Muscle of leg (tissue), 11 donors: ENCODE data around the gene NME3. TPM values are rescaled to one million over a fixed set of nuclear protein-coding genes. Genes with fewer than 3 reads are reported as not detected.

ENCODE experiments used
- DNase-seq: peaks from one replicate; pipeline ENCODE4 v3.0.0; 2013
- H3K27ac ChIP-seq: one replicate; pipeline ENCODE4 v1.5.1; 2013; ENCODE audit warnings: mild to moderate bottlenecking, low read length, control low read depth
- H3K27me3 ChIP-seq: one replicate; pipeline ENCODE4 v1.6.1; 2013; ENCODE audit warnings: low read length; ENCODE audit not compliant: control insufficient read depth, insufficient read depth
- H3K36me3 ChIP-seq: one replicate; pipeline ENCODE4 v1.6.1; 2013; ENCODE audit warnings: low read length; ENCODE audit not compliant: control insufficient read depth, insufficient read depth
- H3K4me1 ChIP-seq: one replicate; pipeline ENCODE4 v1.6.1; 2013; ENCODE audit warnings: low read length; ENCODE audit not compliant: control insufficient read depth, insufficient read depth
- H3K4me3 ChIP-seq: one replicate; pipeline ENCODE4 v1.5.1; 2013; ENCODE audit warnings: low read length, control low read depth
- H3K9me3 ChIP-seq: replicated peaks from 2 replicates; pipeline ENCODE4 v1.6.1; 2013; ENCODE audit warnings: low read depth, low read length; ENCODE audit not compliant: control insufficient read depth
- WGBS: methylation state at CpG from one replicate; pipeline ENCODE4 v1.1.5; 2013; ENCODE audit warnings: missing lambda C conversion rate; ENCODE audit not compliant: insufficient coverage; 5-methylcytosine and 5-hydroxymethylcytosine counted together
- polyA plus RNA-seq, 8 donors: library from polyadenylated mRNA; unstranded; fragments of 120-200 nt; gene quantifications; one replicate each; pipeline versions ENCODE4 v1.2.1 to v1.2.3, GENCODE V29; 2013; ENCODE audit warnings: inconsistent platforms in 1 of 8, low replicate concordance in 1 of 8; ENCODE audit not compliant: insufficient read length in 8 of 8, insufficient read depth in 1 of 8
- total RNA-seq: library from RNA; stranded (reverse); fragments of 120-200 nt; gene quantifications from one replicate; pipeline ENCODE4 v1.2.4, GENCODE V29; 2013

Gene NME3
- total and polyA plus RNA-seq, 9 donors: 22.2 to 35.2 (median 28.1) TPM

DNA sequence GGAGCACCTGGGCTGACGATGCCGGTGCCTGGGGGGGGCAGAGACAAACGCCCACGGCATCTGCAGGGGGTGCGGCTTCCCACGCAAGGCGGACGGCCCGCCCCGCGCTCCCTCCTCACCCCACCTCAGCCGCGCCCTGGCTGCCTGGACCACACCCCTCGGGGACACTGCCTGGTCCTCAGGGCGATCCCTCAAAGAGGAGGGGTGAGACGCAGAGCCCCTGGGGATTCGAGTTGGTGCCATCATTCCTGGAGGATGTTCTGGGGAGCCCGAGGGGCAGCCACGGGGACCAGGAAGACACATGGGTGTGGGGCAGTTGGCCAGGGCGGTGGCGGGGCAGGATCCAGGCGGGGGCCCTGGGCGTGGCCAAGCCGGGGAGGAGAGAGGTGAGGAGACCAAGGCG, 18.3 kb upstream of the NME3 start:
- peaks cover 10% of the 10 kb centered on the region for H3K4me1 ChIP-seq
- no peak overlapping the region for H3K4me3 ChIP-seq
- no peaks in the 10 kb centered on the region for H3K27me3 ChIP-seq
- WGBS: 93% methylated on average over 7 of the region's 25 CpGs
- no peak overlapping the region for H3K27ac ChIP-seq
- H3K36me3 ChIP-seq: peaks cover 66% of the 10 kb centered on the region
- no peaks in the 10 kb centered on the region for H3K9me3 ChIP-seq
- no peak for DNase-seq

DNA sequence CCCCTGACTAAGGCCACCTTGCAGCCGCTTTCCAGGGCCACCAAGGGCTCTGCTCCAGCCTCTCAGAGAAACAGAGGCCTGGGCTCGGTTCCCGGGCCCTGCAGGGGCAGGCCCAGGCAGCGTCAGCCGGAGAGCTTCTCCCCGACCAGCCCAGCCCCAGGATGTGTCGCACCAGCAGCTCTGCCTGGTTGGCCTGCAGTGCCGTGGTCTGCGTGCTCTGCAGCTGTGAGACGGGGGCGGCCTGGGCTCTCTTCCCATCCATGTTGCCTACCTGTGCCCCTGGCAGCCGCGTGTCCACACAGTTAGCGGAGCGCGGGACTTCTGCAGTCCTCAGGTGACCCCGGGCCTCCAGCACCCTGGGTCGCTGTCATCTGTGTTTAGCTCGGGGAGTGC, 17.4 kb upstream of the NME3 start:
- H3K27me3 ChIP-seq: no peaks in the 10 kb centered on the region
- H3K27ac ChIP-seq: no peak overlapping the region
- 45% methylated on average over 19 of the region's 19 CpGs for WGBS
- no peak overlapping the region for H3K4me3 ChIP-seq
- DNase-seq: peak; percentile 16
- peaks cover 10% of the 10 kb centered on the region for H3K4me1 ChIP-seq
- peaks cover 66% of the 10 kb centered on the region for H3K36me3 ChIP-seq
- no peaks in the 10 kb centered on the region for H3K9me3 ChIP-seq

DNA sequence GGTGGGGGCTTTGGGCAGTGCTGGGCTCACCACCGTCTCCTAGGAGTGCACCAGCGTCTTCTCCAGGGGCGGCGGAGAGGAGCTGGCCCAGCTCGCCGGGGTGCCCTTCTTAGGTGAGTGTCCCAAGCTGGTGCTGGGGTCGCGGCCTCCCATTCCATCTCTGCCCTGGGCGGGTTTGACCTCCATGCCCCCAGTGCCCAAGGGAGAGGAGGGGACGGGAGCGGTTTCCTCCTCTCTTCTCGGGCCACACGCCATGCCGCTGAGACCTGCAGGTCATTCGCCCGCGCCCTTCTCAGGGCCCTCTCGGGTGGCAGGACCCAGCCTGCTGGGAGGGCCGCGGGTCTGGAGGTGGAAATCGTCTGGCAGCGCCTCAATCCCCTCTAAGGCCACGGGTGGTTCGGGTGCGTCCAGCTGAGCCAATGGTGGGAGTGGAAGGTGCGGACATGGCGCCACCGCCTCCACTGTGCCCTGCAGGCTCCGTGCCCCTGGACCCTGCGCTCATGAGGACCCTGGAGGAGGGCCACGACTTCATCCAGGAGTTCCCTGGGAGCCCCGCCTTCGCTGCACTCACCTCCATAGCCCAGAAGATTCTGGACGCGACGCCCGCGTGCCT, 16.9 kb upstream of the NME3 start:
- Histone ChIP-seq H3K4me3 (no peak overlapping the region), H3K27ac (no peak overlapping the region), H3K36me3 (peaks cover 66% of the 10 kb centered on the region), H3K27me3 (no peaks in the 10 kb centered on the region), H3K9me3 (no peaks in the 10 kb centered on the region), H3K4me1 (peaks cover 10% of the 10 kb centered on the region)
- DNase-seq: no peak
- 89% methylated on average over 21 of the region's 38 CpGs for WGBS

DNA sequence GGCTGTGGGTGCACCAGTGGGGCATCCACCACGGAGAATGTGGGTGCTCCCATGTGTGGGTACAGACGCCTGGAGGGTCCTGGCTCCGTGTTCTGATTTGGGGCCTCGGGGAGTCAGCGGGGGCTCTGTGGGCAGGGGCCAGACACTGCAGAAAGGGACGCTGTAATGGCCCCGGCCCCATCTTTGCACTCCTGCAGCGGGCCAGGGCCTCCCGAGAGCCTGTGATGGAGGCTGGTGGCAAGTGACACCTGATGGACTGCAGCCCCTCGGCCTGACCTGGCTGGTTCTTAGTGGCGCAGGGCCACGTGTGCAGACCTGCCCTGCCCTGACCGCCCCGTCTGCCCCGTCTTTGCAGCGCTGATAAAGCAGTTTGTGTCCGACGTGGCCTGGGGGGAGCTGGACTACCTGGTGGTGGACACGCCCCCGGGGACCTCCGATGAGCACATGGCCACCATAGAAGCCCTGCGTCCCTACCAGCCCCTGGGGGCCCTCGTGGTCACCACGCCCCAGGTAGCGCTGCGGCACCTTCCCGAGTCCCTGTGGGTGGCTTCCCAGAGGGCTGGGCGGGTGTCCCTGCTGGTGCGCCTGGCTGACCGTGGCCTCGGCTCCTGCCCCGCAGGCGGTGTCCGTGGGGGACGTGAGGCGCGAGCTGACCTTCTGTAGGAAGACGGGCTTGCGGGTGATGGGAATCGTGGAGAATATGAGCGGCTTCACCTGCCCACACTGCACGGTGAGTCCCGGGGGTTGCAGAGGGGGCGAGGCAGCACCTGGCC, 16.2 kb upstream of the NME3 start:
- DNase-seq: no peak
- peaks cover 63% of the 10 kb centered on the region for H3K36me3 ChIP-seq
- WGBS: 91% methylated on average over 44 of the region's 44 CpGs

DNA sequence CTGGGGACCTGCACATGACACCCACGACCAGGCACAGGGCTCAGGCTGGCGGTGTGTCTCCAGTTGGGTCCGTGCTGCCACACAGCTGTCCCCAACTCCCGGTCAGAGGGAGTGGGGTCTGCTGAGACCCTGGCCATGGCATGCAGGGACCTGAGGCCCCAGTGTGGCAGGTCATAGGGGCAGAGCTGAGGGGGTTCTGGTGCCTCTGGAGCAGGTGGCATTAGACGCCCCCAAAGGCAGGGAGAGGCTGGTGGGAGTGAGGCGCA, 15.6 kb upstream of the NME3 start:
- Histone ChIP-seq H3K27me3 (no peaks in the 10 kb centered on the region), H3K27ac (no peak overlapping the region), H3K4me3 (no peak overlapping the region), H3K36me3 (peaks cover 63% of the 10 kb centered on the region), H3K4me1 (peaks cover 7% of the 10 kb centered on the region), H3K9me3 (no peaks in the 10 kb centered on the region)
- DNase-seq: no peak
- 85% methylated on average over 6 of the region's 6 CpGs for WGBS

More for the DNA sequence above, 16.2 kb upstream of the NME3 start:
- Histone ChIP-seq H3K4me3 (no peak overlapping the region), H3K27ac (no peak overlapping the region), H3K9me3 (no peaks in the 10 kb centered on the region), H3K27me3 (no peaks in the 10 kb centered on the region), H3K4me1 (peaks cover 7% of the 10 kb centered on the region)

DNA sequence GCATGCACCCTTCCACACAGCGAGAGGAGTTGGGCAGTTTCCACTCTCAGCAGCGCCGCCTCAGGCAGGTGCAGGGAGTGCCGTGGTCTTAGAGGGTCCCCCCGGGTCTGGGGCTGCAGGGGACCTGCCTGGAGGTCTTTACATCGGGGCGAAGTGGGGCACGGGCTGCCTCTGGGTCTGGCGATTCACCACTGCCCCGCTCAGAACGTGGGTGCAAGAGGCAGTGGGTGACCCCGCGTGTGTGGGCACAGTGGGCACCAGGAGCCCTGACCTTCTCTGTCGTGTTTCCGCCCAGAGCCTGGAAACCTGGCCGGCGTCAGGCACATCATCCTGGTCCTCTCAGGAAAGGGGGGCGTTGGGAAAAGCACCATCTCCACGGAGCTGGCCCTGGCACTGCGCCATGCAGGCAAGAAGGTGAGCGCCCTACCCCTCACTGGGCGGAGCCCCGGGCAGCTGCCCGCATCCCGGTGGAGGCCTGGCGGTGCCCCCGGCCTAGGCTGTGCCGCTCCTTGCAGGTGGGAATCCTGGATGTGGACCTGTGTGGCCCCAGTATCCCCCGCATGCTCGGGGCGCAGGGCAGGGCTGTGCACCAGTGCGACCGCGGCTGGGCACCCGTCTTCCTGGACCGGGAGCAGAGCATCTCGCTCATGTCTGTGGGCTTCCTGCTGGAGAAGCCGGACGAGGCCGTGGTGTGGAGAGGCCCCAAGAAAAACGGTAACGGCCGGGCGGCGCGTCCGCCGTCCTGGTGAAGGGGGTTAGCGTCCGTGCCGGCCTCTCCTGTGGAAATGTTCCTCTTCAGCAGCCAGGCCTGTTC, 15.1 kb upstream of the NME3 start:
- DNase-seq: no peak
- Histone ChIP-seq H3K27ac (no peak overlapping the region), H3K36me3 (peaks cover 60% of the 10 kb centered on the region), H3K9me3 (no peaks in the 10 kb centered on the region), H3K4me3 (no peak overlapping the region), H3K4me1 (peaks cover 11% of the 10 kb centered on the region), H3K27me3 (no peaks in the 10 kb centered on the region)
- WGBS: 87% methylated on average over 51 of the region's 51 CpGs

DNA sequence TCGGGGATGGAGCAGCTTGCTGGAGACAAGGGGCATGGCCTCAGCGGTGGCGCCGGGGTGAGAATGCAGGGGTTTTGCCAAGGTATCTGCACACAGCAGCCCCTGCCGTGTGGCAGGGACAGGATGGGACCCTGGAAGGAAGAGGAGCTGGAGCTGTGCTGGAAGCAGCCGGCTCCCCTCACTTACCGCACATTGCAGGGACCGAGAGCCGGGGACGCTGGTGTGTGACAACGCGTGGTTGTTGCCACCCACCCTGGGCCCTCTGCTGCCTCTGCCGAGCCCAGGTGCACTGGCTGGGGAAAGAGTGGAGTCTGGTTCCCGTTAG, 14.5 kb upstream of the NME3 start:
- H3K4me1 ChIP-seq: peaks cover 17% of the 10 kb centered on the region
- WGBS: 87% methylated on average over 14 of the region's 14 CpGs
- H3K9me3 ChIP-seq: no peaks in the 10 kb centered on the region
- no peaks in the 10 kb centered on the region for H3K27me3 ChIP-seq
- H3K36me3 ChIP-seq: peaks cover 57% of the 10 kb centered on the region
- H3K27ac ChIP-seq: no peak overlapping the region
- no peak overlapping the region for H3K4me3 ChIP-seq
- no peak for DNase-seq

DNA sequence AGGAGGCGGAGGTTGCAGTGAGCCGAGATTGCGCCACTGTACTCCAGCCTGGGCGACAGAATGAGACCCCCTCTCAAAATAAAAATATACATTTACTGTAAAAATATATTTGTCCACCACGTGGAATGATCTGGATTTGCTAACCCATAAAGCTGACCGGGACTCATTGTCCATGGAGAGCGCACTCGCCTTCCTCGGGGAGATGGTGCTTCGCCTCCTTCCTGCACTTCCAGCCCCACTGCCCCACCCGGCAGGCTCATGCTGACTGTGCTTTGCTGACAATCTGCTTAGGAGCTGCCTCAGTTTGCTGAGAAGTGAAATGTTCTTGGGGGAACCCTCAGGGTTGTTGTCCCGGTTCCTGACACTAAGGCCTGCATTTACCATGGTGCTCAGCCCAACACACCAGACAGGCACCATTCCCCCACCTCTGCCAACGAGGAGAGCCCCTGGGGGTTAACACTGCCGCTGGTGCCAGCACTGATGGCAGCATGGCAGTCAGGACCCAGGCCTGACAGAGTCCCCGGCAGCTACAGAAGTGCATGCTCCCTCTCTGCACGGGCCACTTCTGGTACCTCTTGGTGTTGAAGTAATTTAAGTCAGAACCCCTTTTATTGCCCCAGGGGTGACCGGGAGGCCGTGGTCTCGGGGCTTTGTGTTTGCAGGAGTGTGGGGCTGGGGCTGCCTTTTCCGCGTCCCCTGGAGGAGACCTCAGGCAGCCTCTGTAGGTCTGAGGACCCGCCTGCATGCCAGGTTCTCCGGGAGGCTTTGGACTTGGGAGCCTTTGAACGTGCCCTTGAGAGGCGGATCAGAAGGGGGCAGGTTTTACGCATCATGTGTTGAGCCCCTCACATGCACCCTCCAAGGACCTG, 13.9 kb upstream of the NME3 start:
- 86% methylated on average over 16 of the region's 26 CpGs for WGBS
- Histone ChIP-seq H3K4me1 (peaks cover 17% of the 10 kb centered on the region), H3K27me3 (no peaks in the 10 kb centered on the region), H3K27ac (no peak overlapping the region), H3K4me3 (no peak overlapping the region), H3K9me3 (no peaks in the 10 kb centered on the region), H3K36me3 (peaks cover 58% of the 10 kb centered on the region)
- no peak for DNase-seq

DNA sequence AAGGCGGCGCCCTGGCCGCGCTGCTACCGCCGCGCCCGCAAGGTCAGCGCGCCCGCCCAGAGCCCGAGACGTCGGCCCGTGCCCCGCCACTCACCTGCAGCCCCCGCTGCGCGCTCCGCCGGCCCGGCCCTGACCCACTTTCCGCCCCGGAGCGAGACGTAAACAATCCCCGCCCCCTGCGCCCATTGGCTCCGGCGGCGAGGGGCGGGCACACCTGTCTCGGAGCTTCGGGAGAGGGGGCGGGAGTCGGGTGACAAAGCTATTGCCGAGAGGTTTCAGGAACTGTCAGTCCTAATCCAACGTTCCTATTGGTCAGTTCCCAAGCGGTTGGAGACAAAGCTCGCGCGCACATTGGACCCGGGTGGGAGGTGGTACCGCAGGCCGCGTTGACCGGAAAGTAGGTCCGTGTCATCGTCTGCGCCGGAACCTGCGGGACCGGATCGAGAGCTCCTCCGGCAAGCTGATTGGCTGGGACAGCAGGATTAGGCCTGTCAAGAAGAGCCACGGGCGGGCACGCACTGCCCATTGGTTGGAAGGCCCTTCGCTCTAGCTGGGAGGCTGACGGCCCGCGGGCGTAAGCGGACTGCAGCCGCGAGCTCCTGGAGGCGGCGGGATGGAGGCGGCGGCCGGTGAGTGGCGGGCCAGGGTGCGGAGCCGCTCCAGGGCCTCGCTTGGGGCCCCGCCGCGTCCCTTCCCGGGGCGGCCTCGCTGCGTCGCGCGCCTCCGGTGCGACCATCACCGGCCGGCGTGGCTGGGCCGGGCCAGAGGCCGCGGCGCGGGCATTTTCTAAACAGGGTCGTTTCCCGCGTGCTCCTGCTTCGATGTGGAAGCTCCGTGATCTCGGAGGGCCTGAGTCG, 11.3 kb upstream of the NME3 start, which contains the start of the genes NUBP2 and SPSB3:
Gene NUBP2, plus strand, starts transcription at position 553 of the 857 bp plus-strand sequence. Its CDS starts 61 bp downstream, at position 614.
Gene SPSB3, minus strand, starts transcription at position 164 of the 857 bp plus-strand sequence. CDS start 1,088 bp downstream, outside the sequence.
- Histone ChIP-seq H3K27me3 (no peaks in the 10 kb centered on the region), H3K36me3 (peaks cover 59% of the 10 kb centered on the region), H3K4me1 (peaks cover 19% of the 10 kb centered on the region), H3K4me3 (peak within 1 kb of the TSS; percentile 77), H3K27ac (peak within 1 kb of the TSS; percentile 62), H3K9me3 (no peaks in the 10 kb centered on the region)
- DNase-seq: peak; percentile 100
- under 1% methylated on average over 96 of the region's 102 CpGs for WGBS
